ENCODE data around the gene UBL3. TPM values are rescaled to one million over a fixed set of nuclear protein-coding genes. Genes with fewer than 3 reads are reported as not detected.

UBL3 gene
- total RNA-seq, 1 experiment from 2014 or later = 10.7 TPM

GRCh38 chr13:29819143-29819542 is 31.3 kb downstream of the UBL3 start (continued):
- no peak for TF ChIP-seq REST (IDR thresholded peaks at IDR 0.05; ENCODE audit: low read depth)

GRCh38 chr13:29817604-29818378 is 32.6 kb downstream of the UBL3 start:
- no peak for ATAC-seq
- intact Hi-C loops (cut with micrococcal nuclease) = no loop called here
- H3K4me1 ChIP-seq (ENCODE audit: control insufficient read depth in 1 of 2, insufficient read depth in 2 of 2, low read length in 2 of 2) = no peaks in the 10 kb centered on the region
- no peaks in the 10 kb centered on the region for H3K9me2 ChIP-seq (ENCODE audit: insufficient read depth)
- H3K27ac ChIP-seq (ENCODE audit: low read depth, low read length) = no peak overlapping the region
- no peaks in the 10 kb centered on the region for H3K36me3 ChIP-seq (ENCODE audit: control insufficient read depth in 1 of 2, insufficient read depth in 2 of 2, low read length in 2 of 2)
- POLR2A ChIA-PET = no interaction called here
- no peak overlapping the region for H3K9ac ChIP-seq (ENCODE audit: low read length)
- H3K4me3 ChIP-seq (replicated peaks in 1 of 2; ENCODE audit: low read depth in 1 of 2, low read length in 2 of 2) = no peak overlapping the region
- no peak overlapping the region for H3K4me2 ChIP-seq (ENCODE audit: low read length)
- BruUV-seq (replicated peaks) = no TSS peak
- H4K20me1 ChIP-seq (ENCODE audit: insufficient read depth) = no peaks in the 10 kb centered on the region
- CTCF ChIA-PET = no interaction called here
- no peak overlapping the region for H2AFZ ChIP-seq (ENCODE audit: low read depth, low read length, poor library complexity, severe bottlenecking)
- no peaks in the 10 kb centered on the region for H3K79me2 ChIP-seq (ENCODE audit: insufficient read depth, low read length)
- RAD21 ChIA-PET (ENCODE audit: low non-redundant PET in 1 of 2, low total read pairs in 2 of 2, uncharacterized antibody in 2 of 2, unreplicated experiment in 2 of 2) = no interaction called here
- H3K9me3 ChIP-seq (ENCODE audit: control insufficient read depth in 1 of 2, insufficient read depth in 1 of 2, low read depth in 1 of 2, low read length in 2 of 2) = no peaks in the 10 kb centered on the region
- H3K27me3 ChIP-seq (ENCODE audit: insufficient read depth, low read length) = no peaks in the 10 kb centered on the region
- TF ChIP-seq REST (IDR thresholded peaks at IDR 0.05; ENCODE audit: low read depth) (no peak), EZH2phosphoT487 (IDR thresholded peaks at IDR 0.05; ENCODE audit: borderline replicate concordance) (no peak), JUND (IDR thresholded peaks at IDR 0.05) (no peak), TCF7L2 (IDR thresholded peaks at IDR 0.05; ENCODE audit: borderline replicate concordance, extremely low read depth, insufficient read depth, insufficient read length) (no peak), EGR1 (IDR thresholded peaks at IDR 0.05; ENCODE audit: low read depth) (no peak), CTCF (IDR thresholded peaks at IDR 0.05 in 2 of 3, conservative IDR thresholded peaks at IDR 0.05 in 1 of 3; ENCODE audit: borderline replicate concordance in 1 of 3, insufficient read depth in 1 of 3, low read depth in 2 of 3, low read length in 2 of 3) (no peak), ZNF274 (IDR thresholded peaks at IDR 0.05; ENCODE audit: low read depth, low read length) (no peak), ZBTB33 (IDR thresholded peaks at IDR 0.05; ENCODE audit: extremely low read depth, insufficient replicate concordance, low read length) (no peak)
- no peak for DNase-seq (ENCODE audit: low read depth, low spot score)
